HG03175 (cell line): ENCODE measurements around the gene NAA80.
"Not testable (repeated sequence)": the region's sequence is repeated elsewhere in the genome, so short reads cannot be mapped to it uniquely, and the experiment has no call there.

Source experiments
- ATAC-seq: cut with Tn5 transposase; IDR thresholded peaks from one replicate; pipeline ENCODE4 v1.9.1; 2021; ENCODE audit warnings: mild to moderate bottlenecking, moderate library complexity; ENCODE audit not compliant: unreplicated experiment

The NAA80 gene

DNA sequence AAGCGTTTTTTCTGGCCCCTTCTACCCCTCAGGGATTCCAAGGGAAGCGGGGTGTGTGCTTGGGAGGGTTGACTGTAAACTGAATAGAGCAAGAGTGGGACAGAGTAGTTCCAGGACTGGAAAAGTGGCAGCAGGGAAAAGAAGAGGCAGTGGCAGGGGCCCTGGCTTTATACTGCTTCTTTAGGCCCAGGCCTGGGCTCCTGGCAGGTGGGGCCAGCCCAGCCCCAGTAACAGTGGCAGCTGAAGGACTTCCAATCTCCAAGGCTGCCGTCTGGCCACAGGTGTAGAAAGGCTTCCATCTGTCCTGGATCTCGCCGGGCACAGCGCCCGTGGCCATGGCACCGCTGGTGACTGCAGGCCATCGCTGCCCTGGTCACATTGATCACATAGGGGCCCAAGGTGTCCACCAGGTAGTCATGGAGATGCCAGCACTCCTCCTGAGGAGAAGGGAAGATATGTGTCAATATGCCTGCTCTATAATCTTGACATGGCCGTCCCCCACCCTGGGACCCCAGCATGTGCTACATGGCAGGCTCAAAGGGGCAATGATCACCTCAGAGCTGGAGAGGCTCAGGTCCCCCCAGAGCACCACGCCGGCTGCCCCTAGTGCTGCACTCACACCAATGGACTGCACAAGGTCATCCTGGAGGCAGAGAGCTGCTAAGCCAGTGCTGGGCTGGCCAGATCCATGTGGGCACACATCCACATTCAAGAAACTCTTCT, 6.0 kb downstream of the NAA80 start:
- no peak for ATAC-seq

DNA sequence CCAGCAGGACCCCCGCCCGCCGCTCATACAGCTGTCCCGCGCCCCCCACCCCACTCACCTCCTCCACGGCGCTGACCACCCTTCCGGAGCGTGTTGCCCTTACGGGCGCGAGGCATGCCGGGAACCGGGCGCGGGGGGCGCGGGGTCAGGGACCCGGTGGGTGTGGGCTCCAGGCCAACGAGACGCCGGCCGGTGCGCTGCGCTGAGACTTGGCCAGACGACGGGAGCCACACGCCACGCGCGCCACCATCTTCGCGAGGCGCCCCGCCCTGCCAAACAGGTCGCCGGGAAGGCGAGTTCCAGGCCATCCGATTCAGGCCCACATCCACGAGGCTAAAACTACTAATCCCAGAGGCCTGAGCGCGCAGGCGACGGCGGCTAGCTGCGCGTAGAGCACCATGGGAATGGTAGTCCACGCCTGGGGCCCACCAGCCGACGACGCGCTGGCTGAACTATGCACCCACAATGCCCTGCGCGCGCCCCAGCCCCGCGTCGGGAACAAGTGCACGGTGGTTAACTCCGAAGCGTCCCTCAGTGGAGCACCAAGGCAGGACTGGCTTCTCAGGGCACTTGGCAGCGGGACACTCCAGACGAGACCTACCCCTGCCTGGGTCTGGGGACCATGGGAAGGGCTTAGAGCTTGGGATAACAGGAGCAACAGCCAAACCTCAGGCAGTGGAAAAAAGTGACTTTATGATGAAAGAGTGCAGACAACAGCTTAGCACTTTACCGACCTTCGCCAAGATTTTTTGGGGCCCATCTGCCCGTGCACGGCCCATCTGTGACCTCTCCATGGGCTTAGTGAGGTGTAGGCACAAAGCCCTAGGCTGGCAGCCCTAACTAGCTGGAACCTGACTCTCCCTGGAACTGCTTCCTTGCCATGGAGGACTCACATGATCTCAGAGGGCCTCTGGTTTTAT, 6.8 kb downstream of the NAA80 start, which contains the start of gene IFRD2:
TSS of gene IFRD2 (minus strand) at position 271 of the 920 bp plus-strand sequence. CDS start at position 116, 155 bp downstream.
- peak; percentile 96 for ATAC-seq

- no peak for ATAC-seq
These were observed 9.0 kb downstream of the NAA80 start for GRCh38 chr3:50290161-50290641.

GRCh38 chr3:50289130-50289529, 10.1 kb downstream of the NAA80 start:
- no peak for ATAC-seq

- no peak for ATAC-seq
These were observed 10.7 kb downstream of the NAA80 start for GRCh38 chr3:50288387-50289007.

DNA sequence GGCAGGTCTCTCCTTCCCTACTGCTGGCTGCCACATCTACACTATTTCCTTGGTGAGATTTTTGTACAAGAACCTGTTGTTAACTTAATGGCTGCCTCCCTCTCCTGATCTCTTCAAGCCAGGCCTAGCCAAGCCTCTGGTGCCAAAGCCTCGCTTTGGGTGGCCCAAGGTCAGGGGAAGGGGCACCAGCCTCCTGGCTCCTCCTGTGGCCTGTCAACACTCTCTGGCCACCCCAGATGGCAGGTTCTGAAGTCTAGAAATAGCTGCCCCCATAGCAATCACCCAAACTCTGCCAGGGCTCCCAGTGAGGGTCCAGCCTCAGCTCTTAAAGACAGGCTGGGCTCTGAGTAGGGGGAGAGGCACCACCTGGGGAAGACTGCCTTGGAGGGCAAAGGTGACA, 11.9 kb downstream of the NAA80 start:
- ATAC-seq = no peak

GRCh38 chr3:50286322-50287227, 12.6 kb downstream of the NAA80 start:
- no peak for ATAC-seq

- not testable (repeated sequence) for ATAC-seq
These were observed 15.1 kb downstream of the NAA80 start for GRCh38 chr3:50284121-50284520.

DNA sequence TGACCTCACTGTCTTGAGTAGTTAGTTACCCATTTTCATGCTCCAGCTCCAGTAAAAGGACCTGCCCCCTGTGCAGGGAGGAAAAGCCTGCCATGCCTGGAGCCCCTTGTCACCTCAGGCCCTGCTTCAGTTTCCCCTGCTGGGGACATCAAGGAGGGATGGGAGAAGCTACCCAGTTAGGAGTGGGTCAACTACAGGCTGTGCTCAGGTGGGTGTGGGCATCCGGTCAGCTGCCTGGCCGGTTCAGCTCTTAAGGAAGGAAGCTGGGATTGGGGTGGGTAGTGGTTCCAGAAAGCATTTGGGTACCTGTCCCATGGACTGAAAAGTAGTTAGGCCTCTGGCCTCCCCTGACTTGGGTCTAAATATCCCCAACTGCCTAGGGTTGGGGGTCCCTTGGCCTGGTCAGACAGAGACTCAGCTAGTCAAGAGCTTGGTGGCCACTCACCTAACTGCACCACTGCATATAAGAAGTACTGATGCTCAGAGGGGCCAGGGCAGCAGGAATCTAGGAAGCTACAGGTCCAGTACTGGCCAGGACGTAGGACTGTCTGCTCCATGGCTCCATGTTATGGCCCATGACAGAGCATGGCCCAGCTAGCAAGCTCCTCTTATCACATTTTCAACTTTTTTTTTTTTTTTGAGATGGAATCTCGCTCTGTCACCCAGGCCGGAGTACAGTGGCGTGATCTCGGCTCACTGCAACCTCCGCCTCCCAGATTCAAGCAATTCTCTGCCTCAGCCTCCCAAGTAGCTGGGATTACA, 19.8 kb downstream of the NAA80 start:
- no peak for ATAC-seq

- no peak for ATAC-seq
These were observed 20.4 kb downstream of the NAA80 start, which contains the start of gene LSMEM2 for GRCh38 chr3:50278880-50279224. LSMEM2 (plus strand) TSS chr3:50279087; CDS start chr3:50279114, 27 bp downstream.

- no peak for ATAC-seq
These were observed 20.9 kb downstream of the NAA80 start for GRCh38 chr3:50278123-50278879.

DNA sequence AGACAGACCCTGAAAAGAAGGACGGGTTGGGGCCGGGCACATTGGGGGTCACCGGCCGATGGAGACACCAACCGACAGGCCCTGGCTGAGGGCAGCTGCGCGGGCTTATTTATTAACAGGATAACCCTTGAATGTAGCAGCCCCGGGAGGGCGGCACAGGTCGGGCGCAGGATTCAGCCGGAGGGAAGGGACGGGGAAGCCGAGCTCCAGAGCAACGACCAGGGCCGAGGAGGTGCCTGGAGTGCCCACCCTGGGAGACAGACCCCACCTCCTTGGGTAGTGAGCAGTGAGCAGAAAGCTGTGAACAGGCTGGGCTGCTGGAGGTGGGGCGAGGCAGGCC, 22.5 kb downstream of the NAA80 start:
- no peak for ATAC-seq

GRCh38 chr3:50275996-50276761, 23.0 kb downstream of the NAA80 start:
- ATAC-seq = no peak

- ATAC-seq = no peak
These were observed 23.8 kb downstream of the NAA80 start for GRCh38 chr3:50275141-50275995.

DNA sequence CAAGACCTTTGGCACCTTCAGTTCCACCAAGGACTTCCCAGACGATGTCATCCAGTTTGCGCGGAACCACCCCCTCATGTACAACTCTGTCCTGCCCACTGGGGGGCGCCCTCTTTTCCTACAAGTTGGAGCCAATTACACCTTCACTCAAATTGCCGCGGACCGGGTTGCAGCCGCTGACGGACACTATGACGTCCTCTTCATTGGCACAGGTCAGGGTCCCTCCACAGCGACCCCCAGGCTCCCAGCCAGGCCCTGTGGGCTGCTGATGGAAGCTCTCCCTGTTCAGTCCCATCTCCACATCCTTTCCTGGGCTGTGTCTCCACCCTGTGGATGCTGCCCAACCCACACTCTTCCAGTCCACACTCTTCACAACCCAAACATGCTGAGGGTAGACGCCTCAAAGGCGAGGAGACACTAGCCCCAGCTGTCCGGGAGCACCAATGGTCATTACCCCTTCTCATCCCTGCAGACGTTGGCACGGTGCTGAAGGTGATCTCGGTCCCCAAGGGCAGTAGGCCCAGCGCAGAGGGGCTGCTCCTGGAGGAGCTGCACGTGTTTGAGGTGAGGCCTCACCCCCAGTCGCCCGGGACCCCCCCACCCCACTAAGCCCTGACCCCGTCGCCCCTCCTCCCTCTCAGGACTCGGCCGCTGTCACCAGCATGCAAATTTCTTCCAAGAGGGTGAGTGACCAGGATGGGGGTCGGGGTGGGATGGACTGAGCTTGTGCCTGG, 24.7 kb downstream of the NAA80 start:
- ATAC-seq = no peak

DNA sequence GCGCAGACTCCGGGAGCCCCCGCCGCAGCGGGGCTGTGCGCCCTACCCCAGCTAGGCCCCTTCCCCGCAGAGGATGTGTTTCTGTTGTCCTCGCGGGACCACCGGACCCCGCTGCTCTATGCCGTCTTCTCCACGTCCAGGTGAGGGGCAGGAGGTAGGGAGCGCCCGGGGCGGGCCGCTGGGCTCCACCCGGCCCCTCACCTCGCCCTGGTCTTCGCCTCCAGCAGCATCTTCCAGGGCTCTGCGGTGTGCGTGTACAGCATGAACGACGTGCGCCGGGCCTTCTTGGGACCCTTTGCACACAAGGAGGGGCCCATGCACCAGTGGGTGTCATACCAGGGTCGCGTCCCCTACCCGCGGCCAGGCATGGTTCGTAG, 25.5 kb downstream of the NAA80 start:
- ATAC-seq = no peak
